Neural cell (in vitro differentiated cells): ENCODE data around the gene FAM151B.
"Not testable (repeated sequence)": the region's sequence is repeated elsewhere in the genome, so short reads cannot be mapped to it uniquely, and the experiment has no call there.

Source experiments
- EP300 ChIP-seq: fragments of 450-650 bp; conservative IDR thresholded peaks from 2 replicates; pipeline ENCODE4 v1.6.1; 2014; ENCODE audit warnings: antibody characterized with exemption, mild to moderate bottlenecking, moderate library complexity; ENCODE audit not compliant: poor library complexity, severe bottlenecking
- EZH2 ChIP-seq: fragments of 200-600, 300-800 bp; shearing (Covaris generic), sonication (generic); IDR thresholded peaks from 2 replicates; pipeline ENCODE4 v1.6.1; 2014; ENCODE audit warnings: antibody characterized with exemption, low read length, borderline replicate concordance, mild to moderate bottlenecking; ENCODE audit not compliant: insufficient read depth, poor library complexity, severe bottlenecking
- POLR2AphosphoS5 ChIP-seq: IDR thresholded peaks from 2 replicates; pipeline ENCODE4 v1.6.1; 2012
- RAD21 ChIP-seq: fragments of 450-650 bp; conservative IDR thresholded peaks from 2 replicates; pipeline ENCODE4 v1.6.1; 2014; ENCODE audit warnings: antibody characterized with exemption, mild to moderate bottlenecking, moderate library complexity
- TAF1 ChIP-seq: IDR thresholded peaks from 2 replicates; pipeline ENCODE4 v1.6.1; 2012; ENCODE audit warnings: low read depth
- TF ChIP-seq, protein P1 (sequence below): fragments of 450-650 bp; IDR thresholded peaks from 2 replicates; pipeline ENCODE4 v1.5.1; 2014; ENCODE audit warnings: antibody characterized with exemption, mild to moderate bottlenecking, moderate library complexity; ENCODE audit not compliant: poor library complexity, severe bottlenecking
- TF ChIP-seq, protein P2 (sequence below): IDR thresholded peaks from 2 replicates; pipeline ENCODE4 v1.6.1; 2012; ENCODE audit warnings: borderline replicate concordance

DNA sequence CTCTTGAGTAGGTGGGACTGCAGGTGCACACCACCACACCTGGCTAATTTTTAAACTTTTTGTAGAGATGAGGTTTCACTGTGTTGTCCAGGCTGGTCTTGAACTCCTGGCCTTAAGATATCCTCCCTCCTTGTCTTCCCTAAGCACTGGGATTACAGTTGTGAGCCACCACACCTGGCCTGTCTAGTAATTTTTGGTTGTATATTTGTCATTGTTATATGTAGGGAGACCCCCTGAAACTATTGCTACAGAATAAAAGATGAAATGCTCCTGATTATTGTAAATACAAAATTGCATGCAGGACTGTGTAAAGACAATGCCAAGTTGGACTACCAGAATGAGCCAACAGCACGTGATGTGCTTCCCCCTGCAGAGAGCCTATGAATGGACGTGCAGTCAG, 17.3 kb upstream of the FAM151B start:
- TF ChIP-seq, protein P1, sequence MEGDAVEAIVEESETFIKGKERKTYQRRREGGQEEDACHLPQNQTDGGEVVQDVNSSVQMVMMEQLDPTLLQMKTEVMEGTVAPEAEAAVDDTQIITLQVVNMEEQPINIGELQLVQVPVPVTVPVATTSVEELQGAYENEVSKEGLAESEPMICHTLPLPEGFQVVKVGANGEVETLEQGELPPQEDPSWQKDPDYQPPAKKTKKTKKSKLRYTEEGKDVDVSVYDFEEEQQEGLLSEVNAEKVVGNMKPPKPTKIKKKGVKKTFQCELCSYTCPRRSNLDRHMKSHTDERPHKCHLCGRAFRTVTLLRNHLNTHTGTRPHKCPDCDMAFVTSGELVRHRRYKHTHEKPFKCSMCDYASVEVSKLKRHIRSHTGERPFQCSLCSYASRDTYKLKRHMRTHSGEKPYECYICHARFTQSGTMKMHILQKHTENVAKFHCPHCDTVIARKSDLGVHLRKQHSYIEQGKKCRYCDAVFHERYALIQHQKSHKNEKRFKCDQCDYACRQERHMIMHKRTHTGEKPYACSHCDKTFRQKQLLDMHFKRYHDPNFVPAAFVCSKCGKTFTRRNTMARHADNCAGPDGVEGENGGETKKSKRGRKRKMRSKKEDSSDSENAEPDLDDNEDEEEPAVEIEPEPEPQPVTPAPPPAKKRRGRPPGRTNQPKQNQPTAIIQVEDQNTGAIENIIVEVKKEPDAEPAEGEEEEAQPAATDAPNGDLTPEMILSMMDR, result not testable (repeated sequence)
- TF ChIP-seq TAF1, POLR2AphosphoS5, RAD21, EP300, EZH2: not testable (repeated sequence)
- TF ChIP-seq, protein P2, sequence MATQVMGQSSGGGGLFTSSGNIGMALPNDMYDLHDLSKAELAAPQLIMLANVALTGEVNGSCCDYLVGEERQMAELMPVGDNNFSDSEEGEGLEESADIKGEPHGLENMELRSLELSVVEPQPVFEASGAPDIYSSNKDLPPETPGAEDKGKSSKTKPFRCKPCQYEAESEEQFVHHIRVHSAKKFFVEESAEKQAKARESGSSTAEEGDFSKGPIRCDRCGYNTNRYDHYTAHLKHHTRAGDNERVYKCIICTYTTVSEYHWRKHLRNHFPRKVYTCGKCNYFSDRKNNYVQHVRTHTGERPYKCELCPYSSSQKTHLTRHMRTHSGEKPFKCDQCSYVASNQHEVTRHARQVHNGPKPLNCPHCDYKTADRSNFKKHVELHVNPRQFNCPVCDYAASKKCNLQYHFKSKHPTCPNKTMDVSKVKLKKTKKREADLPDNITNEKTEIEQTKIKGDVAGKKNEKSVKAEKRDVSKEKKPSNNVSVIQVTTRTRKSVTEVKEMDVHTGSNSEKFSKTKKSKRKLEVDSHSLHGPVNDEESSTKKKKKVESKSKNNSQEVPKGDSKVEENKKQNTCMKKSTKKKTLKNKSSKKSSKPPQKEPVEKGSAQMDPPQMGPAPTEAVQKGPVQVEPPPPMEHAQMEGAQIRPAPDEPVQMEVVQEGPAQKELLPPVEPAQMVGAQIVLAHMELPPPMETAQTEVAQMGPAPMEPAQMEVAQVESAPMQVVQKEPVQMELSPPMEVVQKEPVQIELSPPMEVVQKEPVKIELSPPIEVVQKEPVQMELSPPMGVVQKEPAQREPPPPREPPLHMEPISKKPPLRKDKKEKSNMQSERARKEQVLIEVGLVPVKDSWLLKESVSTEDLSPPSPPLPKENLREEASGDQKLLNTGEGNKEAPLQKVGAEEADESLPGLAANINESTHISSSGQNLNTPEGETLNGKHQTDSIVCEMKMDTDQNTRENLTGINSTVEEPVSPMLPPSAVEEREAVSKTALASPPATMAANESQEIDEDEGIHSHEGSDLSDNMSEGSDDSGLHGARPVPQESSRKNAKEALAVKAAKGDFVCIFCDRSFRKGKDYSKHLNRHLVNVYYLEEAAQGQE, result not testable (repeated sequence)
